ENCODE results near the gene PRKAA1. TPM values are rescaled to one million over a fixed set of nuclear protein-coding genes. Genes with fewer than 3 reads are reported as not detected.

Gene PRKAA1
- total RNA-seq = 10 to 100 TPM; 55.6 to 59.3 TPM

- peaks cover 36% of the 10 kb centered on the region for H3K4me1 Mint-ChIP-seq
- H3K36me3 Mint-ChIP-seq = peaks cover 25% of the 10 kb centered on the region
- peaks cover 4% of the 10 kb centered on the region for H3K27me3 Mint-ChIP-seq
- H3K9me3 Mint-ChIP-seq = no peaks in the 10 kb centered on the region
- peak within 1 kb of the TSS; percentile 89 for H3K27ac Mint-ChIP-seq
- DNase-seq = peak; percentile 92
- peak within 1 kb of the TSS; percentile 87 for H3K4me3 Mint-ChIP-seq
Observed at GRCh38 chr5:40798012-40798800, at the start of gene PRKAA1. PRKAA1 (minus strand) TSS chr5:40798374; CDS start chr5:40798189, 185 bp downstream.

GRCh38 chr5:40847525-40847924, 49.4 kb upstream of the PRKAA1 start:
- H3K36me3 Mint-ChIP-seq = no peaks in the 10 kb centered on the region
- H3K4me1 Mint-ChIP-seq = no peaks in the 10 kb centered on the region
- H3K27me3 Mint-ChIP-seq = peaks cover 23% of the 10 kb centered on the region
- no peaks in the 10 kb centered on the region for H3K9me3 Mint-ChIP-seq
- no peak for DNase-seq
- H3K27ac Mint-ChIP-seq = no peak overlapping the region
- H3K4me3 Mint-ChIP-seq = no peak overlapping the region

- no peaks in the 10 kb centered on the region for H3K36me3 Mint-ChIP-seq
- H3K9me3 Mint-ChIP-seq = no peaks in the 10 kb centered on the region
- H3K27ac Mint-ChIP-seq = no peak overlapping the region
- H3K4me1 Mint-ChIP-seq = peaks cover 5% of the 10 kb centered on the region
- no peak for DNase-seq
- H3K4me3 Mint-ChIP-seq = no peak overlapping the region
- peaks cover 30% of the 10 kb centered on the region for H3K27me3 Mint-ChIP-seq
Observed at GRCh38 chr5:40846371-40846770, 48.2 kb upstream of the PRKAA1 start.

GRCh38 chr5:40844565-40844964, 46.4 kb upstream of the PRKAA1 start:
- no peak for DNase-seq
- H3K27me3 Mint-ChIP-seq = peaks cover 33% of the 10 kb centered on the region
- H3K27ac Mint-ChIP-seq = no peak overlapping the region
- no peaks in the 10 kb centered on the region for H3K9me3 Mint-ChIP-seq
- no peak overlapping the region for H3K4me3 Mint-ChIP-seq
- peaks cover 12% of the 10 kb centered on the region for H3K4me1 Mint-ChIP-seq
- no peaks in the 10 kb centered on the region for H3K36me3 Mint-ChIP-seq

- Mint-ChIP-seq H3K4me1 (peaks cover 12% of the 10 kb centered on the region), H3K27me3 (peaks cover 28% of the 10 kb centered on the region), H3K4me3 (no peak overlapping the region), H3K9me3 (no peaks in the 10 kb centered on the region), H3K36me3 (no peaks in the 10 kb centered on the region), H3K27ac (no peak overlapping the region)
- DNase-seq = no peak
Observed at GRCh38 chr5:40842351-40842750, 44.2 kb upstream of the PRKAA1 start.

GRCh38 chr5:40841068-40841805, 43.1 kb upstream of the PRKAA1 start, which contains the start of gene CARD6:
CARD6 (plus strand) TSS chr5:40841367; CDS start chr5:40841383, 16 bp downstream.
- no peak for DNase-seq

GRCh38 chr5:40838086-40838485, 39.9 kb upstream of the PRKAA1 start:
- Mint-ChIP-seq H3K27me3 (peaks cover 21% of the 10 kb centered on the region), H3K4me1 (peaks cover 21% of the 10 kb centered on the region), H3K27ac (no peak overlapping the region), H3K36me3 (peaks cover 29% of the 10 kb centered on the region), H3K9me3 (no peaks in the 10 kb centered on the region), H3K4me3 (no peak overlapping the region)
- DNase-seq = no peak

More at GRCh38 chr5:40841068-40841805, 43.1 kb upstream of the PRKAA1 start, which contains the start of gene CARD6:
- peaks cover 3% of the 10 kb centered on the region for H3K36me3 Mint-ChIP-seq
- H3K4me1 Mint-ChIP-seq = peaks cover 12% of the 10 kb centered on the region
- H3K27ac Mint-ChIP-seq = peak within 1 kb of the TSS; percentile 79
- H3K9me3 Mint-ChIP-seq = no peaks in the 10 kb centered on the region
- peaks cover 24% of the 10 kb centered on the region for H3K27me3 Mint-ChIP-seq
- peak within 1 kb of the TSS; percentile 82 for H3K4me3 Mint-ChIP-seq

- H3K9me3 Mint-ChIP-seq = no peaks in the 10 kb centered on the region
- peak within 1 kb of the TSS; percentile 99 for H3K4me3 Mint-ChIP-seq
- H3K27me3 Mint-ChIP-seq = peaks cover 4% of the 10 kb centered on the region
- DNase-seq = peak; percentile 92
- peaks cover 37% of the 10 kb centered on the region for H3K4me1 Mint-ChIP-seq
- H3K27ac Mint-ChIP-seq = peak within 1 kb of the TSS; percentile 100
- H3K36me3 Mint-ChIP-seq = peaks cover 59% of the 10 kb centered on the region
Observed at GRCh38 chr5:40834849-40835787, 36.9 kb upstream of the PRKAA1 start, which contains the start of gene RPL37. RPL37 (minus strand) TSS chr5:40835222; CDS start chr5:40835185, 37 bp downstream.

- peaks cover 5% of the 10 kb centered on the region for H3K27me3 Mint-ChIP-seq
- DNase-seq = no peak
- no peaks in the 10 kb centered on the region for H3K9me3 Mint-ChIP-seq
- peak overlapping the region; percentile 100 for H3K27ac Mint-ChIP-seq
- H3K36me3 Mint-ChIP-seq = peaks cover 65% of the 10 kb centered on the region
- H3K4me3 Mint-ChIP-seq = peak overlapping the region; percentile 99
- H3K4me1 Mint-ChIP-seq = peaks cover 42% of the 10 kb centered on the region
Observed at GRCh38 chr5:40834391-40834848, 36.2 kb upstream of the PRKAA1 start.

GRCh38 chr5:40833712-40834229, 35.6 kb upstream of the PRKAA1 start:
- Mint-ChIP-seq H3K4me3 (peak overlapping the region; percentile 99), H3K9me3 (no peaks in the 10 kb centered on the region), H3K4me1 (peaks cover 49% of the 10 kb centered on the region), H3K27me3 (peaks cover 8% of the 10 kb centered on the region), H3K36me3 (peaks cover 71% of the 10 kb centered on the region), H3K27ac (peak overlapping the region; percentile 100)
- no peak for DNase-seq

- no peak for DNase-seq
- Mint-ChIP-seq H3K27ac (peak overlapping the region; percentile 100), H3K27me3 (peaks cover 8% of the 10 kb centered on the region), H3K4me3 (peak overlapping the region; percentile 99), H3K4me1 (peaks cover 61% of the 10 kb centered on the region), H3K9me3 (no peaks in the 10 kb centered on the region), H3K36me3 (peaks cover 86% of the 10 kb centered on the region)
Observed at GRCh38 chr5:40832345-40832744, 34.2 kb upstream of the PRKAA1 start.

- peaks cover 8% of the 10 kb centered on the region for H3K27me3 Mint-ChIP-seq
- H3K36me3 Mint-ChIP-seq = peaks cover 91% of the 10 kb centered on the region
- peak overlapping the region; percentile 99 for H3K4me3 Mint-ChIP-seq
- no peaks in the 10 kb centered on the region for H3K9me3 Mint-ChIP-seq
- H3K4me1 Mint-ChIP-seq = peaks cover 63% of the 10 kb centered on the region
- H3K27ac Mint-ChIP-seq = peak overlapping the region; percentile 100
- DNase-seq = no peak
Observed at GRCh38 chr5:40831346-40832210, 33.4 kb upstream of the PRKAA1 start.

- Mint-ChIP-seq H3K27ac (peak overlapping the region; percentile 100), H3K36me3 (peaks cover 83% of the 10 kb centered on the region), H3K4me1 (peaks cover 60% of the 10 kb centered on the region), H3K27me3 (peaks cover 5% of the 10 kb centered on the region), H3K4me3 (peak overlapping the region; percentile 42), H3K9me3 (no peaks in the 10 kb centered on the region)
- no peak for DNase-seq
Observed at GRCh38 chr5:40829748-40830533, 31.8 kb upstream of the PRKAA1 start.
